Hepatocyte (in vitro differentiated cells): ENCODE measurements around the gene DCAF16. TPM values are rescaled to one million over a fixed set of nuclear protein-coding genes. Genes with fewer than 3 reads are reported as not detected.

Source experiments
- DNase-seq: peaks from one replicate; pipeline ENCODE4 v3.0.0-alpha.2; 2016; ENCODE audit warnings: low spot score
- H2AFZ ChIP-seq: fragments of 200-600 bp; sonication (generic); 2 replicates; pipeline ENCODE4 v1.6.0; 2016; ENCODE audit warnings: antibody characterized with exemption, mild to moderate bottlenecking
- H3K27ac ChIP-seq: fragments of 200-600 bp; sonication (generic); 2 replicates; pipeline ENCODE4 v1.5.1; 2016; ENCODE audit warnings: mild to moderate bottlenecking
- H3K27me3 ChIP-seq: fragments of 200-600 bp; sonication (generic); 2 replicates; pipeline ENCODE4 v1.6.1; 2016
- H3K36me3 ChIP-seq: fragments of 200-600 bp; sonication (generic); replicated peaks from 2 replicates; pipeline ENCODE4 v1.5.1; 2016; ENCODE audit warnings: low read depth; ENCODE audit not compliant: insufficient read depth
- H3K4me1 ChIP-seq: fragments of 200-600 bp; sonication (generic); 2 replicates; pipeline ENCODE4 v1.5.1; 2016; ENCODE audit warnings: mild to moderate bottlenecking, moderate library complexity; ENCODE audit not compliant: insufficient read depth
- H3K4me2 ChIP-seq: fragments of 200-600 bp; sonication (generic); 2 replicates; pipeline ENCODE4 v1.6.0; 2016
- H3K4me3 ChIP-seq: fragments of 200-600 bp; sonication (generic); 2 replicates; pipeline ENCODE4 v1.5.1; 2016; ENCODE audit warnings: mild to moderate bottlenecking
- H3K79me2 ChIP-seq: fragments of 200-600 bp; sonication (generic); 2 replicates; pipeline ENCODE4 v1.6.0; 2017; ENCODE audit warnings: mild to moderate bottlenecking
- H3K9me2 ChIP-seq: fragments of 200-600 bp; sonication (generic); replicated peaks from 2 replicates; pipeline ENCODE4 v1.6.0; 2017; ENCODE audit warnings: mild to moderate bottlenecking; ENCODE audit not compliant: insufficient read depth
- H3K9me3 ChIP-seq: fragments of 200-600 bp; sonication (generic); 2 replicates; pipeline ENCODE4 v1.5.1; 2016; ENCODE audit warnings: low read depth, mild to moderate bottlenecking
- H4K20me1 ChIP-seq: fragments of 200-600 bp; sonication (generic); 2 replicates; pipeline ENCODE4 v1.6.0; 2016; ENCODE audit warnings: mild to moderate bottlenecking; ENCODE audit not compliant: insufficient read depth, poor library complexity, severe bottlenecking
- CTCF ChIP-seq: fragments of 200-600 bp; sonication (generic); IDR thresholded peaks from 2 replicates; pipeline ENCODE4 v1.5.1; 2016; ENCODE audit warnings: antibody characterized with exemption, mild to moderate bottlenecking; ENCODE audit not compliant: poor library complexity
- EZH2 ChIP-seq: fragments of 200-600 bp; sonication (generic); IDR thresholded peaks from 2 replicates; pipeline ENCODE4 v1.6.1; 2016; ENCODE audit warnings: antibody characterized with exemption, mild to moderate bottlenecking, borderline replicate concordance
- EZH2phosphoT487 ChIP-seq: fragments of 200-600 bp; sonication (generic); IDR thresholded peaks from one replicate; pipeline ENCODE4 v1.6.1; 2018; ENCODE audit warnings: antibody characterized with exemption, mild to moderate bottlenecking, low read depth, moderate library complexity; ENCODE audit not compliant: unreplicated experiment, severe bottlenecking
- WGBS: methylation state at CpG from one replicate; pipeline ENCODE4 v1.1.6; 2016; ENCODE audit warnings: low lambda C conversion rate; ENCODE audit errors: missing lambda C conversion rate; 5-methylcytosine and 5-hydroxymethylcytosine counted together
- polyA plus RNA-seq: library from polyadenylated mRNA; unstranded; fragments of >200 nt; fragmentation: Nextera tagmentation; extraction: Ambion mirVana; gene quantifications from 2 replicates; pipeline ENCODE4 v1.2.1, GENCODE V29; 2016
- total RNA-seq: library from RNA; depleted of rRNA; stranded (reverse); fragments of >200 nt; gene quantifications from 2 replicates; pipeline ENCODE4 v1.2.3, GENCODE V29; 2014

The DCAF16 gene
- total and polyA plus RNA-seq, 2 experiments from 2014 or later = 11.9 to 23.3 TPM

GRCh38 chr4:17760626-17761025 is 49.9 kb downstream of the DCAF16 start:
- Histone ChIP-seq H3K9me2 (no peaks in the 10 kb centered on the region), H3K4me3 (no peak overlapping the region), H3K27ac (no peak overlapping the region), H3K36me3 (no peaks in the 10 kb centered on the region), H3K4me2 (no peak overlapping the region), H4K20me1 (no peaks in the 10 kb centered on the region), H3K9me3 (no peaks in the 10 kb centered on the region), H3K27me3 (no peaks in the 10 kb centered on the region), H2AFZ (no peak overlapping the region), H3K79me2 (no peaks in the 10 kb centered on the region), H3K4me1 (no peaks in the 10 kb centered on the region)
- no peak for TF ChIP-seq EZH2phosphoT487
- TF ChIP-seq EZH2 = no peak
- TF ChIP-seq CTCF = no peak
- DNase-seq = no peak
- WGBS = 68% methylated on average over 6 of the region's 6 CpGs

- Histone ChIP-seq H3K9me3 (no peaks in the 10 kb centered on the region), H3K4me1 (no peaks in the 10 kb centered on the region), H4K20me1 (no peaks in the 10 kb centered on the region), H3K27me3 (no peaks in the 10 kb centered on the region), H3K9me2 (no peaks in the 10 kb centered on the region), H3K27ac (no peak overlapping the region), H3K36me3 (no peaks in the 10 kb centered on the region), H3K4me3 (no peak overlapping the region), H3K4me2 (no peak overlapping the region), H2AFZ (no peak overlapping the region), H3K79me2 (no peaks in the 10 kb centered on the region)
- TF ChIP-seq EZH2 (no peak), EZH2phosphoT487 (no peak), CTCF (no peak)
- no peak for DNase-seq
- 58% methylated on average over 5 of the region's 5 CpGs for WGBS
Observed at GRCh38 chr4:17758485-17758884, 52.1 kb downstream of the DCAF16 start.

- H4K20me1 ChIP-seq = no peaks in the 10 kb centered on the region
- no peaks in the 10 kb centered on the region for H3K27me3 ChIP-seq
- H3K36me3 ChIP-seq = no peaks in the 10 kb centered on the region
- no peak for DNase-seq
- no peaks in the 10 kb centered on the region for H3K79me2 ChIP-seq
- no peak overlapping the region for H3K27ac ChIP-seq
- no peak overlapping the region for H2AFZ ChIP-seq
- no peaks in the 10 kb centered on the region for H3K9me2 ChIP-seq
- no peaks in the 10 kb centered on the region for H3K4me1 ChIP-seq
- 64% methylated on average over 1 of the region's 1 CpG for WGBS
- H3K9me3 ChIP-seq = no peaks in the 10 kb centered on the region
- H3K4me3 ChIP-seq = no peak overlapping the region
- H3K4me2 ChIP-seq = no peak overlapping the region
- TF ChIP-seq EZH2phosphoT487 (no peak), EZH2 (no peak), CTCF (no peak)
Observed at GRCh38 chr4:17757621-17758020, 52.9 kb downstream of the DCAF16 start.

- H4K20me1 ChIP-seq = no peaks in the 10 kb centered on the region
- no peaks in the 10 kb centered on the region for H3K27me3 ChIP-seq
- no peak for DNase-seq
- H3K27ac ChIP-seq = no peak overlapping the region
- WGBS = 68% methylated on average over 2 of the region's 2 CpGs
- H3K4me2 ChIP-seq = no peak overlapping the region
- no peaks in the 10 kb centered on the region for H3K4me1 ChIP-seq
- no peak overlapping the region for H3K4me3 ChIP-seq
- H2AFZ ChIP-seq = no peak overlapping the region
- H3K9me2 ChIP-seq = no peaks in the 10 kb centered on the region
- TF ChIP-seq EZH2 = no peak
- no peak for TF ChIP-seq CTCF
- TF ChIP-seq EZH2phosphoT487 = no peak
- no peaks in the 10 kb centered on the region for H3K36me3 ChIP-seq
- no peaks in the 10 kb centered on the region for H3K9me3 ChIP-seq
- no peaks in the 10 kb centered on the region for H3K79me2 ChIP-seq
Observed at GRCh38 chr4:17753646-17754045, 56.9 kb downstream of the DCAF16 start.
